IMR-90 (cell line): ENCODE results near the gene PRR5L. TPM values are rescaled to one million over a fixed set of nuclear protein-coding genes. Genes with fewer than 3 reads are reported as not detected.

Source experiments
- ATAC-seq: fragments of 200-7000 bp; cut with Tn5 transposase; 2 replicates; pipeline ENCODE4 v1.9.1; 2020; ENCODE audit warnings: low read depth, mild to moderate bottlenecking, moderate library complexity
- BruUV-seq: library from RNA; stranded (reverse); fragments of 400-500 nt; replicated peaks from 2 replicates; lab custom pipeline; 2021; lab: Mats Ljungman, UMichigan
- CTCF ChIA-PET: fragments of 300-600 bp; formaldehyde crosslinking; extraction: SDS; loops from one replicate; lab custom pipeline; 2021; ENCODE audit warnings: antibody characterized with exemption; lab: Yijun Ruan, JAX
- POLR2A ChIA-PET: fragments of 300-600 bp; sonication (Branson Sonifier 250); formaldehyde crosslinking; loops from one replicate; lab custom pipeline; 2022; ENCODE audit warnings: antibody characterized with exemption; ENCODE audit not compliant: unreplicated experiment; lab: Charles Lee
- DNase-seq: peaks from one replicate; pipeline ENCODE4 v3.0.0; 2013
- H2AFZ ChIP-seq: replicated peaks from 2 replicates; pipeline ENCODE3; 2013; ENCODE audit warnings: low read length, mild to moderate bottlenecking; ENCODE audit not compliant: poor library complexity
- H2AK5ac ChIP-seq: 2 replicates; pipeline ENCODE4 v1.6.1; 2013; ENCODE audit warnings: low read depth, low read length, inconsistent platforms
- H2AK9ac ChIP-seq: replicated peaks from 2 replicates; pipeline ENCODE3; 2013; ENCODE audit warnings: mild to moderate bottlenecking, low read depth, low read length, moderate library complexity; ENCODE audit not compliant: poor library complexity
- H2BK120ac ChIP-seq: 2 replicates; pipeline ENCODE4 v1.6.1; 2013; ENCODE audit warnings: low read depth, low read length, inconsistent platforms
- H2BK15ac ChIP-seq: 3 replicates; pipeline ENCODE4 v1.6.1; 2013; ENCODE audit warnings: low read depth, low read length, inconsistent platforms
- H2BK20ac ChIP-seq: 2 replicates; pipeline ENCODE4 v1.6.1; 2013; ENCODE audit warnings: low read depth, mild to moderate bottlenecking, inconsistent platforms, low read length, moderate library complexity
- H2BK5ac ChIP-seq: 2 replicates; pipeline ENCODE4 v1.6.1; 2013; ENCODE audit warnings: mild to moderate bottlenecking, low read depth, low read length, inconsistent platforms; ENCODE audit not compliant: poor library complexity, severe bottlenecking
- H3K14ac ChIP-seq: replicated peaks from 2 replicates; pipeline ENCODE4 v1.6.1; 2013; ENCODE audit warnings: low read depth, low read length, inconsistent platforms
- H3K18ac ChIP-seq: 2 replicates; pipeline ENCODE4 v1.6.1; 2013; ENCODE audit warnings: low read depth, low read length, control low read depth
- H3K23ac ChIP-seq: 2 replicates; pipeline ENCODE4 v1.6.1; 2013; ENCODE audit warnings: low read depth, low read length, inconsistent platforms
- H3K27ac ChIP-seq: 2 replicates; pipeline ENCODE4 v1.5.1; 2013; ENCODE audit warnings: mild to moderate bottlenecking, control low read depth, low read length; ENCODE audit not compliant: insufficient read depth
- H3K27me3 ChIP-seq: 2 replicates; pipeline ENCODE4 v1.6.1; 2013; ENCODE audit warnings: low read length; ENCODE audit not compliant: control insufficient read depth, insufficient read depth
- H3K36me3 ChIP-seq: 2 replicates; pipeline ENCODE4 v1.6.1; 2013; ENCODE audit warnings: low read length, mixed read lengths; ENCODE audit not compliant: control insufficient read depth, insufficient read depth
- H3K4ac ChIP-seq: 2 replicates; pipeline ENCODE4 v1.6.1; 2013; ENCODE audit warnings: low read depth, low read length, inconsistent platforms
- H3K4me1 ChIP-seq: 2 replicates; pipeline ENCODE4 v1.6.1; 2013; ENCODE audit warnings: low read length, mixed read lengths; ENCODE audit not compliant: control insufficient read depth, insufficient read depth
- H3K4me2 ChIP-seq: 2 replicates; pipeline ENCODE4 v1.6.1; 2013; ENCODE audit warnings: low read depth, mild to moderate bottlenecking, control low read depth, low read length, moderate library complexity
- H3K4me3 ChIP-seq: 2 replicates; pipeline ENCODE4 v1.5.1; 2013; ENCODE audit warnings: low read depth, mild to moderate bottlenecking, control low read depth, low read length, moderate library complexity; ENCODE audit not compliant: insufficient read depth
- H3K56ac ChIP-seq: 2 replicates; pipeline ENCODE4 v1.6.1; 2013; ENCODE audit warnings: low read length, inconsistent platforms; ENCODE audit not compliant: insufficient read depth; ENCODE audit errors: extremely low read depth
- H3K79me1 ChIP-seq, 2 experiments: 2 replicates each; pipeline ENCODE4 v1.6.1; 2013; ENCODE audit warnings: low read length in 2 of 2, inconsistent platforms in 1 of 2, low read depth in 1 of 2
- H3K9ac ChIP-seq: 2 replicates; pipeline ENCODE4 v1.6.1; 2013; ENCODE audit warnings: low read depth, low read length, control low read depth
- H3K9me1 ChIP-seq: 2 replicates; pipeline ENCODE4 v1.6.1; 2013; ENCODE audit warnings: low read length, inconsistent platforms; ENCODE audit not compliant: insufficient read depth
- H3K9me3 ChIP-seq: 2 replicates; pipeline ENCODE4 v1.6.1; 2013; ENCODE audit warnings: low read length; ENCODE audit not compliant: control insufficient read depth, insufficient read depth
- H4K20me1 ChIP-seq: 2 replicates; pipeline ENCODE4 v1.6.1; 2013; ENCODE audit warnings: low read length, inconsistent platforms; ENCODE audit not compliant: insufficient read depth
- H4K5ac ChIP-seq: 2 replicates; pipeline ENCODE4 v1.6.1; 2013; ENCODE audit warnings: mild to moderate bottlenecking, low read depth, low read length, control low read depth
- H4K8ac ChIP-seq, 2 experiments: 2 replicates each; pipeline ENCODE4 v1.6.1; 2013; ENCODE audit warnings: low read depth in 2 of 2, low read length in 2 of 2, control low read depth in 1 of 2, inconsistent platforms in 1 of 2
- H4K91ac ChIP-seq: 2 replicates; pipeline ENCODE4 v1.6.1; 2013; ENCODE audit warnings: low read depth, low read length, inconsistent platforms; ENCODE audit not compliant: insufficient read depth
- BHLHE40 ChIP-seq: fragments of 150-350 bp; IDR thresholded peaks from 2 replicates; pipeline ENCODE4 v1.6.1; 2016; ENCODE audit warnings: mild to moderate bottlenecking, low read depth, low read length
- CEBPB ChIP-seq: IDR thresholded peaks from 2 replicates; pipeline ENCODE4 v1.6.1; 2012; ENCODE audit warnings: low read depth, low read length, improper control_type of control experiment
- CHD1 ChIP-seq: IDR thresholded peaks from 2 replicates; pipeline ENCODE4 v1.6.1; 2012; ENCODE audit warnings: low read depth, low read length, improper control_type of control experiment
- FOS ChIP-seq: fragments of 150-350 bp; IDR thresholded peaks from 2 replicates; pipeline ENCODE4 v1.6.1; 2016; ENCODE audit warnings: low read depth, low read length
- MAFK ChIP-seq: IDR thresholded peaks from 2 replicates; pipeline ENCODE4 v1.6.1; 2012; ENCODE audit warnings: low read depth, low read length, improper control_type of control experiment
- MAZ ChIP-seq: IDR thresholded peaks from 2 replicates; pipeline ENCODE4 v1.6.1; 2012; ENCODE audit warnings: low read depth, mild to moderate bottlenecking, low read length, improper control_type of control experiment, moderate library complexity, borderline replicate concordance
- MXI1 ChIP-seq: IDR thresholded peaks from 2 replicates; pipeline ENCODE4 v1.6.1; 2012; ENCODE audit warnings: low read depth, mild to moderate bottlenecking, low read length, moderate library complexity, borderline replicate concordance
- NFE2L2 ChIP-seq: fragments of 150-350 bp; IDR thresholded peaks from 2 replicates; pipeline ENCODE4 v1.6.1; 2016; ENCODE audit warnings: low read depth, mild to moderate bottlenecking, low read length
- POLR2A ChIP-seq: IDR thresholded peaks from 2 replicates; pipeline ENCODE4 v1.6.1; 2012; ENCODE audit warnings: mild to moderate bottlenecking, low read depth, low read length
- RAD21 ChIP-seq: IDR thresholded peaks from 2 replicates; pipeline ENCODE4 v1.6.1; 2012; ENCODE audit warnings: low read length, improper control_type of control experiment
- RCOR1 ChIP-seq: IDR thresholded peaks from 2 replicates; pipeline ENCODE4 v1.6.1; 2012; ENCODE audit warnings: mild to moderate bottlenecking, low read length, improper control_type of control experiment; ENCODE audit not compliant: insufficient replicate concordance
- RFX5 ChIP-seq: IDR thresholded peaks from 2 replicates; pipeline ENCODE4 v1.8.0; 2012; ENCODE audit warnings: low read depth, mild to moderate bottlenecking, low read length, moderate library complexity
- SMC3 ChIP-seq: fragments of 150-350 bp; IDR thresholded peaks from 2 replicates; pipeline ENCODE4 v1.6.1; 2016; ENCODE audit warnings: low read depth, mild to moderate bottlenecking, antibody characterized with exemption, low read length, moderate library complexity
- WGBS, 2 experiments: methylation state at CpG; one replicate each; pipeline versions ENCODE4 v1.1.5 to v1.1.7; 2013; ENCODE audit warnings: missing lambda C conversion rate in 2 of 2; ENCODE audit not compliant: insufficient read length in 1 of 2; ENCODE audit errors: extremely low coverage in 2 of 2; 5-methylcytosine and 5-hydroxymethylcytosine counted together
- dilution Hi-C: fragments of 300-500 bp; cut with HindIII; formaldehyde crosslinking; loops from one replicate; pipeline ENCODE4 v1.14.3; 2018; ENCODE audit warnings: low sequenced_read_pairs; ENCODE audit not compliant: unreplicated experiment
- in situ Hi-C: fragments of 300-500 bp; cut with MboI; formaldehyde crosslinking; loops from 3 replicates; pipeline ENCODE4 v1.14.3; 2019; ENCODE audit warnings: low sequenced_read_pairs, inconsistent platforms, mixed read lengths
- intact Hi-C: fragments of 100-400 bp; cut with micrococcal nuclease; formaldehyde crosslinking; loops from 2 replicates; pipeline ENCODE4 v1.10.0; 2022
- polyA plus RNA-seq, 3 experiments: library from polyadenylated mRNA; depleted of rRNA; stranded (reverse); fragments of >200 nt; gene quantifications; 2 replicates each; pipeline ENCODE4 v1.2.3, GENCODE V29; 2012; ENCODE audit warnings: low replicate concordance in 1 of 3
- total RNA-seq: library from RNA; depleted of rRNA; stranded (reverse); fragments of >200 nt; gene quantifications from 2 replicates; pipeline ENCODE4 v1.2.3, GENCODE V29; 2012
- TF ChIP-seq, protein P1 (sequence below): fragments of 150-350 bp; IDR thresholded peaks from 2 replicates; pipeline ENCODE4 v1.6.1; 2016; ENCODE audit warnings: low read depth, mild to moderate bottlenecking, low read length, moderate library complexity, borderline replicate concordance
- TF ChIP-seq, protein P2 (sequence below): conservative IDR thresholded peaks from 2 replicates; pipeline ENCODE4 v1.5.1; 2012; ENCODE audit warnings: mild to moderate bottlenecking, low read depth, low read length, improper control_type of control experiment
- TF ChIP-seq, protein P3 (sequence below): fragments of 150-350 bp; IDR thresholded peaks from 2 replicates; pipeline ENCODE4 v1.6.1; 2017; ENCODE audit warnings: mild to moderate bottlenecking, antibody characterized with exemption, low read length, low read depth

Gene PRR5L
- total and polyA plus RNA-seq, 2 of the 4 experiments (the other 2 are of a cell fraction) = 2.9 to 3.6 TPM

GRCh38 chr11:36314434-36314767, 18.3 kb downstream of the PRR5L start:
- Histone ChIP-seq H3K14ac (no peak overlapping the region), H3K23ac (no peak overlapping the region), H3K4ac (no peak overlapping the region), H2AK5ac (no peak overlapping the region), H3K4me1 (peaks cover 5% of the 10 kb centered on the region), H3K27ac (no peak overlapping the region), H2BK5ac (no peak overlapping the region), H3K79me1 (no peaks in the 10 kb centered on the region), H3K27me3 (peaks cover 47% of the 10 kb centered on the region), H4K91ac (no peak overlapping the region), H4K20me1 (0 out of 2 replicates have a peak, but pooled peaks cover 3% of the 10 kb centered on the region), H4K5ac (no peak overlapping the region), H2BK20ac (no peak overlapping the region), H4K8ac (no peak overlapping the region), H3K4me2 (no peak overlapping the region), H3K9me3 (no peaks in the 10 kb centered on the region), H3K56ac (no peak overlapping the region), H3K9ac (no peak overlapping the region), H3K18ac (no peak overlapping the region), H2AK9ac (no peak overlapping the region), H2BK15ac (no peak overlapping the region), H3K9me1 (peaks cover 5% of the 10 kb centered on the region), H3K4me3 (no peak overlapping the region), H2BK120ac (no peak overlapping the region), H2AFZ (no peak overlapping the region), H3K36me3 (no peaks in the 10 kb centered on the region)
- intact Hi-C loops = no loop called here
- no peak for TF ChIP-seq CEBPB
- TF ChIP-seq, protein P1, sequence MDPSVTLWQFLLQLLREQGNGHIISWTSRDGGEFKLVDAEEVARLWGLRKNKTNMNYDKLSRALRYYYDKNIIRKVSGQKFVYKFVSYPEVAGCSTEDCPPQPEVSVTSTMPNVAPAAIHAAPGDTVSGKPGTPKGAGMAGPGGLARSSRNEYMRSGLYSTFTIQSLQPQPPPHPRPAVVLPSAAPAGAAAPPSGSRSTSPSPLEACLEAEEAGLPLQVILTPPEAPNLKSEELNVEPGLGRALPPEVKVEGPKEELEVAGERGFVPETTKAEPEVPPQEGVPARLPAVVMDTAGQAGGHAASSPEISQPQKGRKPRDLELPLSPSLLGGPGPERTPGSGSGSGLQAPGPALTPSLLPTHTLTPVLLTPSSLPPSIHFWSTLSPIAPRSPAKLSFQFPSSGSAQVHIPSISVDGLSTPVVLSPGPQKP = no peak
- TF ChIP-seq POLR2A = no peak
- TF ChIP-seq RFX5 = no peak
- no peak for TF ChIP-seq FOS
- TF ChIP-seq MAFK = no peak
- no peak for TF ChIP-seq RCOR1
- TF ChIP-seq, protein P2, sequence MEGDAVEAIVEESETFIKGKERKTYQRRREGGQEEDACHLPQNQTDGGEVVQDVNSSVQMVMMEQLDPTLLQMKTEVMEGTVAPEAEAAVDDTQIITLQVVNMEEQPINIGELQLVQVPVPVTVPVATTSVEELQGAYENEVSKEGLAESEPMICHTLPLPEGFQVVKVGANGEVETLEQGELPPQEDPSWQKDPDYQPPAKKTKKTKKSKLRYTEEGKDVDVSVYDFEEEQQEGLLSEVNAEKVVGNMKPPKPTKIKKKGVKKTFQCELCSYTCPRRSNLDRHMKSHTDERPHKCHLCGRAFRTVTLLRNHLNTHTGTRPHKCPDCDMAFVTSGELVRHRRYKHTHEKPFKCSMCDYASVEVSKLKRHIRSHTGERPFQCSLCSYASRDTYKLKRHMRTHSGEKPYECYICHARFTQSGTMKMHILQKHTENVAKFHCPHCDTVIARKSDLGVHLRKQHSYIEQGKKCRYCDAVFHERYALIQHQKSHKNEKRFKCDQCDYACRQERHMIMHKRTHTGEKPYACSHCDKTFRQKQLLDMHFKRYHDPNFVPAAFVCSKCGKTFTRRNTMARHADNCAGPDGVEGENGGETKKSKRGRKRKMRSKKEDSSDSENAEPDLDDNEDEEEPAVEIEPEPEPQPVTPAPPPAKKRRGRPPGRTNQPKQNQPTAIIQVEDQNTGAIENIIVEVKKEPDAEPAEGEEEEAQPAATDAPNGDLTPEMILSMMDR = no peak
- no peak for TF ChIP-seq BHLHE40
- no peak for TF ChIP-seq SMC3
- no peak for TF ChIP-seq CHD1
- no peak for TF ChIP-seq NFE2L2
- no peak for TF ChIP-seq MXI1
- TF ChIP-seq, protein P3, sequence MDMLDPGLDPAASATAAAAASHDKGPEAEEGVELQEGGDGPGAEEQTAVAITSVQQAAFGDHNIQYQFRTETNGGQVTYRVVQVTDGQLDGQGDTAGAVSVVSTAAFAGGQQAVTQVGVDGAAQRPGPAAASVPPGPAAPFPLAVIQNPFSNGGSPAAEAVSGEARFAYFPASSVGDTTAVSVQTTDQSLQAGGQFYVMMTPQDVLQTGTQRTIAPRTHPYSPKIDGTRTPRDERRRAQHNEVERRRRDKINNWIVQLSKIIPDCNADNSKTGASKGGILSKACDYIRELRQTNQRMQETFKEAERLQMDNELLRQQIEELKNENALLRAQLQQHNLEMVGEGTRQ = no peak
- TF ChIP-seq RAD21 = no peak
- TF ChIP-seq MAZ = no peak
- dilution Hi-C loops = no loop called here
- no peak for ATAC-seq
- 70% methylated on average over 3 of the region's 6 CpGs; no CpG with 5 or more reads in 1 of the 2 experiments for WGBS, 2 experiments
- BruUV-seq = no TSS peak
- POLR2A ChIA-PET = no interaction called here
- CTCF ChIA-PET = no interaction called here
- no peak for DNase-seq
- in situ Hi-C loops = no loop called here
